Spinal cord (tissue), 10 donors: ENCODE results near the gene AP2A1. TPM values are rescaled to one million over a fixed set of nuclear protein-coding genes. Genes with fewer than 3 reads are reported as not detected.

Experiments used
- DNase-seq, 6 donors: peaks; one replicate each; pipeline versions ENCODE4 v3.0.0 to v3.0.0-alpha.2; 2013 to 2015; ENCODE audit warnings: low spot score in 6 of 6, low read depth in 4 of 6
- H3K27ac ChIP-seq: one replicate; pipeline ENCODE4 v1.5.1; 2013; ENCODE audit warnings: low read depth, low read length, control low read depth
- H3K27me3 ChIP-seq: one replicate; pipeline ENCODE4 v1.6.1; 2013; ENCODE audit warnings: low read length; ENCODE audit not compliant: control insufficient read depth, insufficient read depth
- H3K36me3 ChIP-seq: one replicate; pipeline ENCODE4 v1.6.1; 2013; ENCODE audit warnings: low read length; ENCODE audit not compliant: control insufficient read depth, insufficient read depth
- H3K4me1 ChIP-seq: one replicate; pipeline ENCODE4 v1.6.1; 2013; ENCODE audit warnings: low read length; ENCODE audit not compliant: control insufficient read depth, insufficient read depth
- H3K4me3 ChIP-seq: one replicate; pipeline ENCODE4 v1.5.1; 2013; ENCODE audit warnings: low read depth, low read length, control low read depth
- H3K9me3 ChIP-seq: one replicate; pipeline ENCODE4 v1.6.1; 2013; ENCODE audit warnings: low read length; ENCODE audit not compliant: control insufficient read depth, insufficient read depth
- WGBS: methylation state at CpG from one replicate; pipeline ENCODE4 v1.1.5; 2013; ENCODE audit warnings: missing lambda C conversion rate; ENCODE audit not compliant: insufficient coverage; 5-methylcytosine and 5-hydroxymethylcytosine counted together
- polyA plus RNA-seq, 2 donors: library from polyadenylated mRNA; unstranded; fragments of 120-200 nt; gene quantifications; one replicate each; pipeline ENCODE4 v1.2.1, GENCODE V29; 2013; ENCODE audit not compliant: insufficient read length in 2 of 2
- total RNA-seq, 2 donors: library from RNA; depleted of rRNA in 1 of 2; stranded (reverse); fragments of 120-200 nt in 1 of 2; fragments of >200 nt in 1 of 2; gene quantifications; one replicate each; pipeline versions ENCODE4 v1.2.3 to v1.2.4, GENCODE V29; 2013 to 2014
- donor health status: healthy.

Gene AP2A1
- total and polyA plus RNA-seq, 4 donors = 58.5 to 156 (median 106) TPM

- H3K27ac ChIP-seq = no peak overlapping the region
- no peak for DNase-seq
- peaks cover 89% of the 10 kb centered on the region for H3K36me3 ChIP-seq
- no peaks in the 10 kb centered on the region for H3K27me3 ChIP-seq
- H3K4me3 ChIP-seq = no peak overlapping the region
- H3K4me1 ChIP-seq = no peaks in the 10 kb centered on the region
- 95% methylated on average over 5 of the region's 5 CpGs for WGBS
- no peaks in the 10 kb centered on the region for H3K9me3 ChIP-seq
Measured at GRCh38 chr19:49787746-49788145, 20.9 kb downstream of the AP2A1 start.

- 80% methylated on average over 10 of the region's 10 CpGs for WGBS
- Histone ChIP-seq H3K36me3 (peaks cover 90% of the 10 kb centered on the region), H3K4me3 (no peak overlapping the region), H3K27ac (no peak overlapping the region), H3K9me3 (no peaks in the 10 kb centered on the region), H3K4me1 (no peaks in the 10 kb centered on the region), H3K27me3 (no peaks in the 10 kb centered on the region)
- DNase-seq = no peak
Measured at GRCh38 chr19:49788857-49789256, 22.1 kb downstream of the AP2A1 start.

DNA sequence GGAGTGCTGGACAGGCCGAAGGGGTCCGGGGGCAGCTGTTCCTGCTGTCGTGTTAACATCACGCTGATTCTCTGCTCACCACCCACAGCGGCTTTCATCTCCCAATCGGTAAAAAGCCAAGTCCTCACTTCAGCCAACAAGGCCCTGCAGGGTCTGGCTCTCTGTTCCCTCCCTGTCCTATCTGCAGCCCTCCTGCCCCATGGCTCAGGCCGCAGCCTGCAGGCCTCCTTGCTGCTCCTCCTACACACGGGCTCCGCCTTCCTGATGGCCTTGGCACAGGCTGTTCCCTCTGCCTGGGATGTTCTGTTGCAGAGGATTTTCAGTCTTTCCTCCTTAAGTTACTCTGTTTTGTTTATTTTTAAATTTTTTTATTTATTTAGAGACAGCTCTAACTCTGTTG lies 24.1 kb downstream of the AP2A1 start:
- no peaks in the 10 kb centered on the region for H3K4me1 ChIP-seq
- WGBS = 76% methylated on average over 7 of the region's 9 CpGs
- no peaks in the 10 kb centered on the region for H3K9me3 ChIP-seq
- peaks cover 96% of the 10 kb centered on the region for H3K36me3 ChIP-seq
- H3K27me3 ChIP-seq = no peaks in the 10 kb centered on the region
- H3K27ac ChIP-seq = no peak overlapping the region
- H3K4me3 ChIP-seq = no peak overlapping the region
- no peak for DNase-seq

GRCh38 chr19:49791776-49792445 lies 25.1 kb downstream of the AP2A1 start:
- 98% methylated on average over 25 of the region's 26 CpGs for WGBS
- Histone ChIP-seq H3K9me3 (no peaks in the 10 kb centered on the region), H3K27me3 (no peaks in the 10 kb centered on the region), H3K4me1 (no peaks in the 10 kb centered on the region), H3K4me3 (no peak overlapping the region), H3K36me3 (peaks cover 97% of the 10 kb centered on the region), H3K27ac (no peak overlapping the region)
- no peak for DNase-seq

DNA sequence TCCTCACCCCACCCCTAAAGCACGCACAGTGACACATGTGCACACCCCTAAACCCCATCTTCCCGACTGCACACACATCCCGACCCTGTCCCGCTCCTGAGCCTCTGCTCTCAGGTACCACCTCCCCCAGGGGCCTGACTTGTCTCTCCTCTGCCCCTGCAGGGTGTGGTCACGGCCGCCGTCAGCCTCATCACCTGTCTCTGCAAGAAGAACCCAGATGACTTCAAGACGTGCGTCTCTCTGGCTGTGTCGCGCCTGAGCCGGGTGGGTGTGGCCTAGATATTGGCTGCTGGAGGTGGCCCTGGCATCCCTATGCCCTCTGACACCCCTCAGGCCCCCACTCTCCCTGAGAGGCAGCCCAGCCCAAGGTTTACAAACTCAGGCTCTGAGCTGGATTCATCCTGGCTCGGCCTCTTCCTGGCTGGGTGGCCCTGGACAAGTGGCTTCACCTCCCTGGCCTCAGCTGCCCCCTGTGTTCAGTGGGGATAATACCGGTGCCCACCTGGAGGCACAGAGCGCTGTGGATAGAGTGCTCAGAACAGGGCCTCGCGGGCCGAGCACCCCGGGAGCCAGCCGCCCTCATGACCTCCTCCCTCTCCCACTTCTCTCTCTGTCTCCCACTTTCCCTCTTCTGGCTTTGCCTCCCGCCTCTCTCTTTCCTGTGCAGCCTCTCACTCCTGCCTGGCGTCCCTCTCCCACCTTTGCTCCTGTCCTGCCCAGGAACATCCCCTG lies 26.2 kb downstream of the AP2A1 start:
- Histone ChIP-seq H3K27ac (no peak overlapping the region), H3K36me3 (peaks cover 94% of the 10 kb centered on the region), H3K27me3 (no peaks in the 10 kb centered on the region), H3K4me3 (no peak overlapping the region), H3K4me1 (no peaks in the 10 kb centered on the region), H3K9me3 (no peaks in the 10 kb centered on the region)
- WGBS = 96% methylated on average over 22 of the region's 22 CpGs
- no peak for DNase-seq

DNA sequence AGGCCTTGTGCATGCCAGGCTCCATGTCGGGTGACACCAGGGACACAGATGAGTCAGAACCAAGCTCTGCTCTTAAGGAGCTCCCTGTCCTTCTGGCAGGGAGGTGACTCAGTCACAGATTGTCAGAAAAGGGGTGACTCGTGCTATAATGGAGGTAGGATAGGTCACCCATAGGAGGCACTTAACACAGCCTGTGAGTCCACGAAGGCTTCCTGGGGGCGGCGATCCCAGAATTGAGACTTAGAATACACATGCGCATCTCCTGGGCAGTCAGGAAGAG lies 26.7 kb downstream of the AP2A1 start:
- Histone ChIP-seq H3K4me3 (no peak overlapping the region), H3K27ac (no peak overlapping the region), H3K4me1 (no peaks in the 10 kb centered on the region), H3K27me3 (no peaks in the 10 kb centered on the region), H3K9me3 (no peaks in the 10 kb centered on the region), H3K36me3 (peaks cover 94% of the 10 kb centered on the region)
- no peak for DNase-seq
- WGBS = 93% methylated on average over 6 of the region's 6 CpGs

DNA sequence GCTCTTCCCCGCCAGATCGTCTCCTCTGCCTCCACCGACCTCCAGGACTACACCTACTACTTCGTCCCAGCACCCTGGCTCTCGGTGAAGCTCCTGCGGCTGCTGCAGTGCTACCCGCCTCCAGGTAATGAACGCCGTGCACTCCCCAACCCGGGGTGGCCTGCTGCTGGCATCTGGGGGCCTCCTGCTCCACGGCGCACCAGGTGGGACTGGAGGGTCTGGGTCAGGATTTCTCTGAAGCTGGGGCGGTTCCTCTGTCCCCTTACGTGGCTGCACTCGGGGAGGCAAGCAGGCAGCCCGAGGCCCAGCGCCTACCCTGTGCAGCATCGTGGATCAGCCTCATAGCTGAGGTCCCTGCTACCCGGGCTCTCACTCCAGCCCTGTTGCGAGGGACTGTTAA lies 28.8 kb downstream of the AP2A1 start:
- 91% methylated on average over 14 of the region's 20 CpGs for WGBS
- Histone ChIP-seq H3K9me3 (no peaks in the 10 kb centered on the region), H3K36me3 (peaks cover 95% of the 10 kb centered on the region), H3K27ac (no peak overlapping the region), H3K4me3 (no peak overlapping the region), H3K4me1 (peaks cover under 1% of the 10 kb centered on the region), H3K27me3 (no peaks in the 10 kb centered on the region)
- DNase-seq = no peak

- Histone ChIP-seq H3K36me3 (peaks cover 93% of the 10 kb centered on the region), H3K4me1 (peaks cover 25% of the 10 kb centered on the region), H3K27ac (no peak overlapping the region), H3K9me3 (no peaks in the 10 kb centered on the region), H3K27me3 (no peaks in the 10 kb centered on the region), H3K4me3 (no peak overlapping the region)
- WGBS = 92% methylated on average over 7 of the region's 11 CpGs
- DNase-seq = no peak
Measured at GRCh38 chr19:49798574-49798973, 31.8 kb downstream of the AP2A1 start.

DNA sequence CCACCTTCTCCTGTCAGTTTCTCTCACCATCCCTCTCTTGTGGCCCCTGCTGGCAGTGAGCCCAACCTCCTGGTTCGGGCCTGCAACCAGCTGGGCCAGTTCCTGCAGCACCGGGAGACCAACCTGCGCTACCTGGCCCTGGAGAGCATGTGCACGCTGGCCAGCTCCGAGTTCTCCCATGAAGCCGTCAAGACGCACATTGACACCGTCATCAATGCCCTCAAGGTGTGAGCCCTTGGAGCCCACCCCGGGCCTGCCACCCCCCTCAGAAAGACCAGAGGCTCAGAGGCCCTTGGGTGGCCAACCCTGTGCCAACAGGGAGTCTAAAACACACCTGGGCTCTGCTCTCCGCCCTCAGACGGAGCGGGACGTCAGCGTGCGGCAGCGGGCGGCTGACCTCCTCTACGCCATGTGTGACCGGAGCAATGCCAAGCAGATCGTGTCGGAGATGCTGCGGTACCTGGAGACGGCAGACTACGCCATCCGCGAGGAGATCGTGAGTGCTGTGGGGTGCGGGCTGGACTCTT lies 32.5 kb downstream of the AP2A1 start:
- 92% methylated on average over 28 of the region's 28 CpGs for WGBS
- H3K27ac ChIP-seq = no peak overlapping the region

DNA sequence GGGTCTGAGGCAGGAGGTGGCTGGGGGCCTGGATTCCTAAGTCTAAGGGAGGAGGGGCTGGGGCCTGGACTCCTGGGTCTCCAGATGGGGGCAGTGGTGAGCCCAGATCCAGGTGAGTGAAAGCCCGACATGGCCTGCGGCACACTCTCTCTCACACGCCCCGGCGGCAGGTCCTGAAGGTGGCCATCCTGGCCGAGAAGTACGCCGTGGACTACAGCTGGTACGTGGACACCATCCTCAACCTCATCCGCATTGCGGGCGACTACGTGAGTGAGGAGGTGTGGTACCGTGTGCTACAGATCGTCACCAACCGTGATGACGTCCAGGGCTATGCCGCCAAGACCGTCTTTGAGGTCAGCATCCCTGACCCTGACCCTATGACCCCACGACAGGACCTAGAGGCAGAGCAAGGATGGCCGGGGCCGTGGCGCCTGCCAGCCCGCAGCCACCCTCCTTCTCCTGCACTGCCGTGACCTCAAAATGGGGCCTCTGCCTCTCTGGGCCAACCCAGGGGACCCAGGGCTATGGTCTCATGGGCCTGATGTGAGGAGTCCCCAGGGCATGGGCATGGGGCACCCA lies 33.1 kb downstream of the AP2A1 start:
- Histone ChIP-seq H3K4me1 (peaks cover 25% of the 10 kb centered on the region), H3K36me3 (peaks cover 93% of the 10 kb centered on the region), H3K27me3 (no peaks in the 10 kb centered on the region), H3K4me3 (no peak overlapping the region), H3K9me3 (no peaks in the 10 kb centered on the region), H3K27ac (no peak overlapping the region)
- WGBS = 93% methylated on average over 22 of the region's 25 CpGs
- no peak for DNase-seq

More for the DNA sequence above, 32.5 kb downstream of the AP2A1 start:
- Histone ChIP-seq H3K36me3 (peaks cover 93% of the 10 kb centered on the region), H3K9me3 (no peaks in the 10 kb centered on the region), H3K4me3 (no peak overlapping the region), H3K27me3 (no peaks in the 10 kb centered on the region), H3K4me1 (peaks cover 25% of the 10 kb centered on the region)
- no peak for DNase-seq
